Measurements from ENCODE around the gene GATA3. TPM values are rescaled to one million over a fixed set of nuclear protein-coding genes. Genes with fewer than 3 reads are reported as not detected.

Gene GATA3
- total and polyA plus RNA-seq, 9 of the 15 experiments (the other 6 are each of a cell fraction or from before 2014, with no cell fraction given): 0.01 to 0.24 (median 0.09) TPM; not detected in 6

DNA sequence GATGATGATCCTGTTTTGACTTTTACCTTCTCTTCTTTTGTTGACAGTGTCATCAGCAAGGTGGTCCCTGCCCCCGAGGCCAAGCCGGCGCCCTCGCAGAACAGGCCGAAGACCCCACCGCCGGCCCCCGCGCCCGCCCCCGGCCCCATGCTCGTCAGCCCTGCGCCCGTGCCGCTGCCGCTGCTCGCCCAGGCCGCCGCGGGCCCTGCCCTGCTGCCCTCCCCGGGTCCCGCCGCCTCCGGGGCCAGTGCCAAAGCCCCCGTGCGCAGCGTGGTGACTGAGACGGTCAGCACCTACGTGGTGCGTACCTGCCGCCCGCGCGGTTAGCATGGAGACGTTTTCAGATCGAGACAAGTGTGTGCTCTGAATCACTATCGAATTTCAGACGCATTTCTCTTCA lies 45.5 kb upstream of the GATA3 start:
- peaks cover 9% of the 10 kb centered on the region; the same call in 2 of the 3 replicates for H3K36me3 ChIP-seq (ENCODE audit: control insufficient read depth, insufficient read depth, low read length)
- intact Hi-C loops (cut with micrococcal nuclease): no loop called here
- no peaks in the 10 kb centered on the region for H3K9me1 ChIP-seq (ENCODE audit: control insufficient read depth, insufficient read depth, low read length)
- POLR2A ChIA-PET: interaction anchor here (1.0 kb wide), 1 partner anchor 14 kb away, joined by 3 read pairs; no protein-coding TSS in a partner anchor
- no peak overlapping the region for H2AFZ ChIP-seq (ENCODE audit: low read depth, low read length)
- BruUV-seq (replicated peaks): no TSS peak
- no peaks in the 10 kb centered on the region for H3K4me1 ChIP-seq (replicated peaks in 1 of 2; ENCODE audit: control insufficient read depth in 2 of 2, insufficient read depth in 2 of 2, low read length in 2 of 2)
- no peak overlapping the region for H3K27ac ChIP-seq (ENCODE audit: extremely low read depth, low read depth, low read length)
- H3K4me3 ChIP-seq: no peak overlapping the region
- no peak for FAIRE-seq
- H3K27me3 ChIP-seq (ENCODE audit: control insufficient read depth in 2 of 2, insufficient read depth in 2 of 2, low read length in 2 of 2): no peaks in the 10 kb centered on the region
- CTCF ChIA-PET (ENCODE audit: low intra/inter-chr PET ratio): no interaction called here
- no peak for ATAC-seq
- no peaks in the 10 kb centered on the region for H4K20me1 ChIP-seq (replicated peaks; ENCODE audit: control insufficient read depth, insufficient read depth, low read length)
- H3K79me2 ChIP-seq (ENCODE audit: control insufficient read depth, insufficient read depth, low read length): no peaks in the 10 kb centered on the region
- in situ Hi-C loops (cut with MboI): no loop called here
- no peak overlapping the region for H3K9ac ChIP-seq (ENCODE audit: insufficient read depth in 1 of 2, low read depth in 2 of 2, low read length in 2 of 2)
- 93% methylated on average over 18 of the region's 38 CpGs for WGBS (ENCODE audit: insufficient coverage, low coverage, missing lambda C conversion rate)
- H3K9me3 ChIP-seq (replicated peaks; ENCODE audit: control insufficient read depth, insufficient read depth, low read depth, low read length): no peaks in the 10 kb centered on the region
- DNase-seq (ENCODE audit: extremely low read depth in 1 of 4, low spot score in 3 of 4): no peak
- no peak overlapping the region for H3K4me2 ChIP-seq (ENCODE audit: insufficient read depth, low read length)
- TF ChIP-seq CBX5 (IDR thresholded peaks at IDR 0.05; ENCODE audit: borderline replicate concordance, low read depth) (no peak), NBN (IDR thresholded peaks at IDR 0.05; ENCODE audit: low read depth) (no peak), CXXC5 (CRISPR knock-in tag; IDR thresholded peaks at IDR 0.05) (no peak), ZSCAN29 (IDR thresholded peaks at IDR 0.05) (no peak), SIX5 (IDR thresholded peaks at IDR 0.05; ENCODE audit: borderline replicate concordance in 1 of 2, insufficient read depth in 1 of 2, low read depth in 1 of 2, low read length in 2 of 2) (no peak), BACH1 (tag; IDR thresholded peaks at IDR 0.05) (no peak)
- TF ChIP-seq, protein P1, sequence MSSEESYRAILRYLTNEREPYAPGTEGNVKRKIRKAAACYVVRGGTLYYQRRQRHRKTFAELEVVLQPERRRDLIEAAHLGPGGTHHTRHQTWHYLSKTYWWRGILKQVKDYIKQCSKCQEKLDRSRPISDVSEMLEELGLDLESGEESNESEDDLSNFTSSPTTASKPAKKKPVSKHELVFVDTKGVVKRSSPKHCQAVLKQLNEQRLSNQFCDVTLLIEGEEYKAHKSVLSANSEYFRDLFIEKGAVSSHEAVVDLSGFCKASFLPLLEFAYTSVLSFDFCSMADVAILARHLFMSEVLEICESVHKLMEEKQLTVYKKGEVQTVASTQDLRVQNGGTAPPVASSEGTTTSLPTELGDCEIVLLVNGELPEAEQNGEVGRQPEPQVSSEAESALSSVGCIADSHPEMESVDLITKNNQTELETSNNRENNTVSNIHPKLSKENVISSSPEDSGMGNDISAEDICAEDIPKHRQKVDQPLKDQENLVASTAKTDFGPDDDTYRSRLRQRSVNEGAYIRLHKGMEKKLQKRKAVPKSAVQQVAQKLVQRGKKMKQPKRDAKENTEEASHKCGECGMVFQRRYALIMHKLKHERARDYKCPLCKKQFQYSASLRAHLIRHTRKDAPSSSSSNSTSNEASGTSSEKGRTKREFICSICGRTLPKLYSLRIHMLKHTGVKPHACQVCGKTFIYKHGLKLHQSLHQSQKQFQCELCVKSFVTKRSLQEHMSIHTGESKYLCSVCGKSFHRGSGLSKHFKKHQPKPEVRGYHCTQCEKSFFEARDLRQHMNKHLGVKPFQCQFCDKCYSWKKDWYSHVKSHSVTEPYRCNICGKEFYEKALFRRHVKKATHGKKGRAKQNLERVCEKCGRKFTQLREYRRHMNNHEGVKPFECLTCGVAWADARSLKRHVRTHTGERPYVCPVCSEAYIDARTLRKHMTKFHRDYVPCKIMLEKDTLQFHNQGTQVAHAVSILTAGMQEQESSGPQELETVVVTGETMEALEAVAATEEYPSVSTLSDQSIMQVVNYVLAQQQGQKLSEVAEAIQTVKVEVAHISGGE (CRISPR knock-in tag; IDR thresholded peaks at IDR 0.05): no peak
- TF ChIP-seq, protein P2, sequence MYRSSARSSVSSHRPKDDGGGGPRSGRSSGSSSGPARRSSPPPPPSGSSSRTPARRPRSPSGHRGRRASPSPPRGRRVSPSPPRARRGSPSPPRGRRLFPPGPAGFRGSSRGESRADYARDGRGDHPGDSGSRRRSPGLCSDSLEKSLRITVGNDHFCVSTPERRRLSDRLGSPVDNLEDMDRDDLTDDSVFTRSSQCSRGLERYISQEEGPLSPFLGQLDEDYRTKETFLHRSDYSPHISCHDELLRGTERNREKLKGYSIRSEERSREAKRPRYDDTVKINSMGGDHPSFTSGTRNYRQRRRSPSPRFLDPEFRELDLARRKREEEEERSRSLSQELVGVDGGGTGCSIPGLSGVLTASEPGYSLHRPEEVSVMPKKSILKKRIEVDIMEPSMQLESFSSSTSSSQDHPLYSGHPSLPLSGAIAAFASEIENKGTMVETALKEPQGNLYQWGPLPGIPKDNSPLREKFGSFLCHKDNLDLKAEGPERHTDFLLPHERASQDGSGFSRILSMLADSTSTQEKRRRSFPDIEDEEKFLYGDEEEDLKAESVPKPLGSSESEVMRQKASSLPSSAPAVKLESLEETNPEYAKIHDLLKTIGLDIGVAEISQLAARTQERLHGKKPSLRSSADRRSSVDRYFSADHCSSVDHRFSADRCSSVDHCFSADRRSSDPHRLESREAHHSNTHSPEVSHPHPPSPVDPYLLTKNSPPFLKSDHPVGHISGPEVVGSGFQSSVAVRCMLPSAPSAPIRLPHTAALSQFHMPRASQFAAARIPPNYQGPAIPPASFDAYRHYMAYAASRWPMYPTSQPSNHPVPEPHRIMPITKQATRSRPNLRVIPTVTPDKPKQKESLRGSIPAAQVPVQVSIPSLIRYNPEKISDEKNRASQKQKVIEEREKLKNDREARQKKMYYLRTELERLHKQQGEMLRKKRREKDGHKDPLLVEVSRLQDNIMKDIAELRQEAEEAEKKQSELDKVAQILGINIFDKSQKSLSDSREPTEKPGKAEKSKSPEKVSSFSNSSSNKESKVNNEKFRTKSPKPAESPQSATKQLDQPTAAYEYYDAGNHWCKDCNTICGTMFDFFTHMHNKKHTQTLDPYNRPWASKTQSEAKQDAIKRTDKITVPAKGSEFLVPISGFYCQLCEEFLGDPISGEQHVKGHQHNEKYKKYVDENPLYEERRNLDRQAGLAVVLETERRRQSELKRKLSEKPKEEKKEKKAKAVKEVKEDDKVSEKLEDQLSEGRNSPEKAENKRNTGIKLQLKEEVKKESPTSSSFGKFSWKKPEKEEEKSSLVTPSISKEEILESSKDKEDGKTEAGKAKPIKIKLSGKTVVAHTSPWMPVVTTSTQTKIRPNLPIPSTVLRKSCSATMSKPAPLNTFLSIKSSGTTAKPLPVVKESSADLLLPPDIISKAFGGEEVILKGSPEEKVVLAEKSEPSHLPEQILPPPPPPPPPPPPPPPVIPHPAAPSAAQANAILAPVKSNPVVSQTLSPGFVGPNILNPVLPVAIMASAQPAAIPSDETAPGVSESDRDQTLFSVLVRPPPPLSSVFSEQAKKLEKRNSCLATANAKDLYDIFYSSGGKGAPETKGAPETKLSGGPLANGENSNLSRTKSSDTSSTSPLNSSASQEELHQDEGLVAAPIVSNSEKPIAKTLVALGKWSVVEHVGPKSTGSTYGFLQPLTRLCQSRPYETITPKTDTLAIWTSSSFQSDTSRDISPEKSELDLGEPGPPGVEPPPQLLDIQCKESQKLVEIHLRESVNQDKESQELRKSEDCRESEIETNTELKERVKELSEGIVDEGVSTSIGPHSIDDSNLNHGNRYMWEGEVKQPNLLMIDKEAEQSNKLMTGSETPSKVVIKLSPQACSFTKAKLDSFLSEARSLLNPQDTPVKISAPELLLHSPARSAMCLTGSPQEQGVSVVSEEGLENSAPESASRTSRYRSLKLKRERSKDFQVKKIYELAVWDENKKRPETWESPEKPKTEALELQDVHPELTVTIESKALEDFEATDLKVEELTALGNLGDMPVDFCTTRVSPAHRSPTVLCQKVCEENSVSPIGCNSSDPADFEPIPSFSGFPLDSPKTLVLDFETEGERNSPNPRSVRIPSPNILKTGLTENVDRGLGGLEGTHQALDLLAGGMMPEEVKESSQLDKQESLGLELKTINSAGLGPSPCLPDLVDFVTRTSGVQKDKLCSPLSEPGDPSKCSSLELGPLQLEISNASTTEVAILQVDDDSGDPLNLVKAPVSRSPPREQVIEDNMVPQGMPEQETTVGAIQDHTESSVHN (IDR thresholded peaks at IDR 0.05; ENCODE audit: borderline replicate concordance in 1 of 2, low read depth in 1 of 2): no peak
- TF ChIP-seq, protein P3, sequence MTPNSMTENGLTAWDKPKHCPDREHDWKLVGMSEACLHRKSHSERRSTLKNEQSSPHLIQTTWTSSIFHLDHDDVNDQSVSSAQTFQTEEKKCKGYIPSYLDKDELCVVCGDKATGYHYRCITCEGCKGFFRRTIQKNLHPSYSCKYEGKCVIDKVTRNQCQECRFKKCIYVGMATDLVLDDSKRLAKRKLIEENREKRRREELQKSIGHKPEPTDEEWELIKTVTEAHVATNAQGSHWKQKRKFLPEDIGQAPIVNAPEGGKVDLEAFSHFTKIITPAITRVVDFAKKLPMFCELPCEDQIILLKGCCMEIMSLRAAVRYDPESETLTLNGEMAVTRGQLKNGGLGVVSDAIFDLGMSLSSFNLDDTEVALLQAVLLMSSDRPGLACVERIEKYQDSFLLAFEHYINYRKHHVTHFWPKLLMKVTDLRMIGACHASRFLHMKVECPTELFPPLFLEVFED (CRISPR knock-in tag; conservative IDR thresholded peaks at IDR 0.05): no peak
